PC-9 (cell line): ENCODE data around the gene APMAP.

ENCODE experiments used
- CTCF ChIP-seq: fragments of 200-600 bp; sonication (generic); conservative IDR thresholded peaks from 2 replicates; pipeline ENCODE4 v1.6.1; 2017; ENCODE audit warnings: mixed run types, antibody characterized with exemption, mild to moderate bottlenecking, moderate library complexity
- EZH2 ChIP-seq: fragments of 200-600 bp; sonication (generic); IDR thresholded peaks from 2 replicates; pipeline ENCODE4 v1.8.0; 2017; ENCODE audit warnings: antibody characterized with exemption, low read depth

- no peak for TF ChIP-seq CTCF
- no peak for TF ChIP-seq EZH2
Measured at GRCh38 chr20:24979036-24979960, 13.3 kb downstream of the APMAP start.
